Caco-2 (cell line): Measurements from ENCODE around the gene ZNRF2. TPM values are rescaled to one million over a fixed set of nuclear protein-coding genes. Genes with fewer than 3 reads are reported as not detected.

Experiments
- BruUV-seq: library from RNA; stranded (reverse); fragments of 400-500 nt; replicated peaks from 2 replicates; lab custom pipeline; 2021; lab: Mats Ljungman, UMichigan
- CTCF ChIA-PET: fragments of 300-600 bp; sonication (Branson Sonifier 250); formaldehyde crosslinking; loops from one replicate; lab custom pipeline; 2022; ENCODE audit warnings: antibody characterized with exemption; lab: Charles Lee
- POLR2A ChIA-PET: fragments of 300-600 bp; sonication (Branson Sonifier 250); formaldehyde crosslinking; loops from one replicate; lab custom pipeline; 2022; ENCODE audit warnings: antibody characterized with exemption; lab: Charles Lee
- DNase-seq, 2 experiments: peaks; one replicate each; pipeline versions ENCODE4 v3.0.0 to v3.0.0-alpha.2; 2020 to 2022
- H3K27me3 ChIP-seq: replicated peaks from 2 replicates; pipeline ENCODE4 v1.6.0; 2011; ENCODE audit warnings: low read length; ENCODE audit not compliant: control insufficient read depth, insufficient read depth
- H3K36me3 ChIP-seq: 2 replicates; pipeline ENCODE4 v1.5.1; 2011; ENCODE audit warnings: low read length; ENCODE audit not compliant: control insufficient read depth, insufficient read depth
- H3K4me1 ChIP-seq: fragments of 250-450 bp; sonication (Bioruptor Pico); 2 replicates; pipeline ENCODE4 v1.5.1; 2020; ENCODE audit warnings: mild to moderate bottlenecking
- H3K4me3 ChIP-seq: 2 replicates; pipeline ENCODE4 v1.5.1; 2011; ENCODE audit warnings: low read depth, mild to moderate bottlenecking, control low read depth, low read length
- H3K9me3 ChIP-seq: fragments of 250-450 bp; sonication (Bioruptor Pico); 2 replicates; pipeline ENCODE4 v1.5.1; 2020; ENCODE audit warnings: mild to moderate bottlenecking, moderate library complexity
- H3K27ac Mint-ChIP-seq: one replicate; pipeline ENCODE4 v1.8.0; 2022; ENCODE audit warnings: mixed read lengths; ENCODE audit not compliant: unreplicated experiment
- H3K27me3 Mint-ChIP-seq: one replicate; pipeline ENCODE4 v1.8.0; 2022; ENCODE audit warnings: mixed read lengths; ENCODE audit not compliant: insufficient read depth, unreplicated experiment
- H3K36me3 Mint-ChIP-seq: one replicate; pipeline ENCODE4 v1.8.0; 2022; ENCODE audit warnings: mild to moderate bottlenecking, mixed read lengths; ENCODE audit not compliant: insufficient read depth, unreplicated experiment
- H3K4me1 Mint-ChIP-seq: one replicate; pipeline ENCODE4 v1.8.0; 2022; ENCODE audit warnings: low read depth, mixed read lengths; ENCODE audit not compliant: unreplicated experiment
- H3K4me3 Mint-ChIP-seq: one replicate; pipeline ENCODE4 v1.8.0; 2022; ENCODE audit warnings: mild to moderate bottlenecking, moderate library complexity, mixed read lengths; ENCODE audit not compliant: unreplicated experiment
- H3K9me3 Mint-ChIP-seq: one replicate; pipeline ENCODE4 v1.8.0; 2022; ENCODE audit warnings: mixed read lengths; ENCODE audit not compliant: unreplicated experiment
- intact Hi-C: fragments of 100-400 bp; cut with micrococcal nuclease; formaldehyde crosslinking; loops from one replicate; pipeline ENCODE4 v1.10.0; 2022; ENCODE audit not compliant: unreplicated experiment
- microRNA-seq: library from miRNA; unstranded; fragments of <30 nt; microRNA quantifications from one replicate; pipeline ENCODE4 v1.2.0, GENCODE V29; 2022
- total RNA-seq: library from RNA; stranded (reverse); gene quantifications from 2 replicates; pipeline ENCODE4 v1.2.3, GENCODE V29; 2022
- TF ChIP-seq, protein P1 (sequence below), 2 experiments: fragments of 200-600 bp in 1 of 2; IDR thresholded peaks; 1 replicate in 1 of 2; 2 replicates in 1 of 2; pipeline versions ENCODE4 v1.5.1 to v1.8.0; 2011 to 2022; ENCODE audit warnings: antibody characterized with exemption in 1 of 2, control low read depth in 1 of 2, inconsistent platforms in 1 of 2, low read depth in 1 of 2, low read length in 1 of 2, mild to moderate bottlenecking in 1 of 2, moderate library complexity in 1 of 2; ENCODE audit not compliant: insufficient read depth in 1 of 2, severe bottlenecking in 1 of 2, unreplicated experiment in 1 of 2

ZNRF2 gene
- total RNA-seq, 1 experiment from 2014 or later = 9.0 TPM

DNA sequence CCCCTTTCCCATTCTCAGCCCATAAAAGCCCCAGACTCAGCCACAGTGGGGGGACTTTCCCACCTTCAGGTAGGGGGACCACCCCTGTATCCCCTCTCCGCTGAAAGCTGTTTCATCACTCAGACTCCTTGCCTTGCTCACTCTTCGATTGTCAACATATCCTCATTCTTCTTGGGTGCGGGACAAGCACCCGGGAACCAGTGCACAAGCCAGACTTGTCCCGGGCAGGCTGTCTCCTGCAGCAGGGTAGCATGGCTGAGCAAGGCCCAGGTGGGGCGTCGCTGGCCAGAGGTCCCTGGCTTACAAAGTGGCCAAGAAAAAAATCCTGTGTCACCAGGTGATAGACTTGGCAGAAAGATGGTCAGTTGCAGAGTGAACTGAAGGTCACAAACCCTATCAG, 129.5 kb downstream of the ZNRF2 start:
- intact Hi-C loops = loop anchor here (1.0 to 10.0 kb wide), 5 partner anchors 129 to 255 kb away; partner anchors contain the start of gene ZNRF2
- Histone ChIP-seq H3K9me3 (peaks cover 9% of the 10 kb centered on the region), H3K36me3 (no peaks in the 10 kb centered on the region), H3K27me3 (no peaks in the 10 kb centered on the region), H3K4me3 (no peak overlapping the region), H3K4me1 (no peaks in the 10 kb centered on the region)
- Mint-ChIP-seq H3K9me3 (peaks cover 13% of the 10 kb centered on the region), H3K27me3 (no peaks in the 10 kb centered on the region), H3K27ac (no peak overlapping the region), H3K36me3 (peaks cover 6% of the 10 kb centered on the region), H3K4me3 (no peak overlapping the region), H3K4me1 (no peaks in the 10 kb centered on the region)
- DNase-seq = peak in 1 of 2 experiments; percentile 4
- no TSS peak for BruUV-seq
- TF ChIP-seq, protein P1, sequence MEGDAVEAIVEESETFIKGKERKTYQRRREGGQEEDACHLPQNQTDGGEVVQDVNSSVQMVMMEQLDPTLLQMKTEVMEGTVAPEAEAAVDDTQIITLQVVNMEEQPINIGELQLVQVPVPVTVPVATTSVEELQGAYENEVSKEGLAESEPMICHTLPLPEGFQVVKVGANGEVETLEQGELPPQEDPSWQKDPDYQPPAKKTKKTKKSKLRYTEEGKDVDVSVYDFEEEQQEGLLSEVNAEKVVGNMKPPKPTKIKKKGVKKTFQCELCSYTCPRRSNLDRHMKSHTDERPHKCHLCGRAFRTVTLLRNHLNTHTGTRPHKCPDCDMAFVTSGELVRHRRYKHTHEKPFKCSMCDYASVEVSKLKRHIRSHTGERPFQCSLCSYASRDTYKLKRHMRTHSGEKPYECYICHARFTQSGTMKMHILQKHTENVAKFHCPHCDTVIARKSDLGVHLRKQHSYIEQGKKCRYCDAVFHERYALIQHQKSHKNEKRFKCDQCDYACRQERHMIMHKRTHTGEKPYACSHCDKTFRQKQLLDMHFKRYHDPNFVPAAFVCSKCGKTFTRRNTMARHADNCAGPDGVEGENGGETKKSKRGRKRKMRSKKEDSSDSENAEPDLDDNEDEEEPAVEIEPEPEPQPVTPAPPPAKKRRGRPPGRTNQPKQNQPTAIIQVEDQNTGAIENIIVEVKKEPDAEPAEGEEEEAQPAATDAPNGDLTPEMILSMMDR (IDR thresholded peaks at IDR 0.05; ENCODE audit: insufficient read depth in 1 of 2, low read depth in 1 of 2, low read length in 1 of 2, severe bottlenecking in 1 of 2, unreplicated experiment in 1 of 2) = no peak
- CTCF ChIA-PET = no interaction called here
- POLR2A ChIA-PET = no interaction called here

Small RNA genes within 50 kb of the gene (microRNA-seq; reads per million reads assigned to microRNA genes)
- gene MIR550A1 (not detected), gene MIR550B1 (not detected)

Other genes starting within 250 kb of the ZNRF2 start
- 2.2 and 2.3 TPM in 2 replicates for gene MTURN, start 149.6 kb upstream of the ZNRF2 start, total RNA-seq
- 5.4 and 7.0 TPM in 2 replicates for gene NOD1, start 194.2 kb downstream of the ZNRF2 start, total RNA-seq
- gene GGCT, start 220.2 kb downstream of the ZNRF2 start, total RNA-seq = 75.2 and 78.7 TPM in 2 replicates